H1 (cell line): Measurements from ENCODE around the gene PCED1B.
"Not testable (repeated sequence)": the region's sequence is repeated elsewhere in the genome, so short reads cannot be mapped to it uniquely, and the experiment has no call there.

ENCODE experiments used
- CREB1 ChIP-seq: IDR thresholded peaks from 2 replicates; pipeline ENCODE4 v1.6.1; 2012; ENCODE audit warnings: inconsistent platforms
- CTCF ChIP-seq, 3 experiments: IDR thresholded peaks; 1 replicate in 2 of 3; 2 replicates in 1 of 3; pipeline versions ENCODE4 v1.5.1 to v1.6.1; 2011; ENCODE audit warnings: low read length in 3 of 3, mild to moderate bottlenecking in 3 of 3, inconsistent platforms in 2 of 3, low read depth in 1 of 3, moderate library complexity in 1 of 3; ENCODE audit not compliant: insufficient read depth in 1 of 3; ENCODE audit errors: control extremely low read depth in 1 of 3
- GABPA ChIP-seq: IDR thresholded peaks from 2 replicates; pipeline ENCODE4 v1.6.1; 2011; ENCODE audit warnings: mild to moderate bottlenecking, low read length, moderate library complexity, borderline replicate concordance; ENCODE audit not compliant: insufficient read depth
- POLR2AphosphoS5 ChIP-seq: IDR thresholded peaks from 2 replicates; pipeline ENCODE4 v1.6.1; 2011; ENCODE audit warnings: low read depth, low read length
- SP2 ChIP-seq: IDR thresholded peaks from 2 replicates; pipeline ENCODE4 v1.6.1; 2012; ENCODE audit warnings: mild to moderate bottlenecking, low read length, inconsistent platforms
- TAF1 ChIP-seq: IDR thresholded peaks from 2 replicates; pipeline ENCODE4 v1.6.1; 2011; ENCODE audit warnings: mild to moderate bottlenecking, low read depth, low read length
- TEAD4 ChIP-seq: IDR thresholded peaks from 2 replicates; pipeline ENCODE4 v1.6.1; 2012; ENCODE audit warnings: low read depth, low read length, inconsistent platforms, mixed read lengths
- ZNF274 ChIP-seq: IDR thresholded peaks from 2 replicates; pipeline ENCODE4 v1.7.0; 2012; ENCODE audit warnings: low read length, borderline replicate concordance; ENCODE audit errors: extremely low read depth

- TF ChIP-seq CTCF (IDR thresholded peaks at IDR 0.05; ENCODE audit: control extremely low read depth in 1 of 3, insufficient read depth in 1 of 3, low read depth in 1 of 3, low read length in 3 of 3); GABPA; POLR2AphosphoS5; ZNF274; TEAD4; TAF1; SP2; CREB1: not testable (repeated sequence)
Observed at GRCh38 chr12:47279758-47280157, 200.3 kb downstream of the PCED1B start.
